Measurements from ENCODE around the gene TMA7. TPM values are rescaled to one million over a fixed set of nuclear protein-coding genes. Genes with fewer than 3 reads are reported as not detected.

Gene TMA7
- total RNA-seq, 1 experiment from 2014 or later = 348 TPM

DNA sequence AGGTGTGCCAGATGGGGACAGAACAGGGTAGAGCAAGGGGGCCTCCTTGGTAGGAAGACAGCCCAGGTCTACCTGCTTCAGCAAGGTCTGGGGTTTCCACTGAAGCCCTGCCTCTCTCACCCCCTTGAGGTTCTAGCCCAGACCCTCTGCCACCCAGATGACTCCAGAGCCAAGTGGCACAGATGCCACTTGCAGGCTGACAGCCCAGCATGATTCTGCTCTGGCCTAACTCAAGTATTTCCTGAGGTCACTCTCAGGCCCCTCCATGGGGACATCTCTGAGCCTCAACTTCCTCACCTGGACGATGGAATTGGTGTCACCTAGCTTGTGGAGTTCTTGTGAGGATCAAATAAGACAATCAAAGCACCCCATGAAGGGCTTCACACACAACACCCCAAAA is 34.1 kb upstream of the TMA7 start:
- H3K36me3 ChIP-seq = no peaks in the 10 kb centered on the region
- no peak for DNase-seq

GRCh38 chr3:48406443-48407431 is 33.3 kb upstream of the TMA7 start:
- no peak for DNase-seq
- H3K9me3 ChIP-seq = no peaks in the 10 kb centered on the region
- H3K4me3 ChIP-seq = no peak overlapping the region
- no peaks in the 10 kb centered on the region for H3K36me3 ChIP-seq
- no peaks in the 10 kb centered on the region for H3K27me3 ChIP-seq

More for the DNA sequence above, 34.1 kb upstream of the TMA7 start:
- H3K27me3 ChIP-seq = no peaks in the 10 kb centered on the region
- H3K9me3 ChIP-seq = no peaks in the 10 kb centered on the region
- no peak overlapping the region for H3K4me3 ChIP-seq

DNA sequence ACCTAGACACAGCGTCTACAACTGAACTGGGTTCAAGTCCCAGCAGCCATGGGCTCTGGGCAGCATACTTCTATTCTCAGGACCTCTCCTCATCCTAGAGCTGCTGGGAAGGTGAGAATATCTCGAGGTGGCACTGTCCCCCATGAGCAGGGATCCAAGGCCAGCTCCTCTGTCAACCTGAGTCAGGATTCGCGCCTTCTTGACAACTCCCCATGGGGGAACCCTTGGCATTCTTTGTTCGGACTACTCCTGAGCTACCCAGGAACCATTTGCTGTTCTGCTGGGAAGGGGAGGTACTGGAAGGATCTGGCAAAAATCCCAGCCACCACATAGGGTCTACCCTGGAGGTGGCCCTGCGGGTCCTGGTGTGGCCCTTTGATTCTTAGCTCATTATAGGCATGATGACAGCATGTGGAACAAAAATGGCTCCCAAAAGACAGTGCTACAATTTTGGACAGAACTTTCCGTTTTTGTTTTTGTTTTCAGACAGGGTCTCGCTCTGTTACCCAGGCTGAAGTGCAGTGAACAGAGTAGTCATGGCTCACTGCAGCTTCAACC is 32.4 kb upstream of the TMA7 start:
- H3K36me3 ChIP-seq = no peaks in the 10 kb centered on the region
- H3K9me3 ChIP-seq = no peaks in the 10 kb centered on the region
- no peak overlapping the region for H3K4me3 ChIP-seq
- H3K27me3 ChIP-seq = no peaks in the 10 kb centered on the region
- DNase-seq = no peak

GRCh38 chr3:48408823-48409281 is 31.2 kb upstream of the TMA7 start:
- Histone ChIP-seq H3K27me3 (no peaks in the 10 kb centered on the region), H3K36me3 (no peaks in the 10 kb centered on the region)
- no peak for DNase-seq

GRCh38 chr3:48409291-48410201 is 30.5 kb upstream of the TMA7 start:
- DNase-seq = no peak
- no peaks in the 10 kb centered on the region for H3K27me3 ChIP-seq
- no peak overlapping the region for H3K4me3 ChIP-seq
- H3K36me3 ChIP-seq = no peaks in the 10 kb centered on the region
- H3K9me3 ChIP-seq = no peaks in the 10 kb centered on the region

More at GRCh38 chr3:48408823-48409281, 31.2 kb upstream of the TMA7 start:
- H3K9me3 ChIP-seq = no peaks in the 10 kb centered on the region
- no peak overlapping the region for H3K4me3 ChIP-seq

DNA sequence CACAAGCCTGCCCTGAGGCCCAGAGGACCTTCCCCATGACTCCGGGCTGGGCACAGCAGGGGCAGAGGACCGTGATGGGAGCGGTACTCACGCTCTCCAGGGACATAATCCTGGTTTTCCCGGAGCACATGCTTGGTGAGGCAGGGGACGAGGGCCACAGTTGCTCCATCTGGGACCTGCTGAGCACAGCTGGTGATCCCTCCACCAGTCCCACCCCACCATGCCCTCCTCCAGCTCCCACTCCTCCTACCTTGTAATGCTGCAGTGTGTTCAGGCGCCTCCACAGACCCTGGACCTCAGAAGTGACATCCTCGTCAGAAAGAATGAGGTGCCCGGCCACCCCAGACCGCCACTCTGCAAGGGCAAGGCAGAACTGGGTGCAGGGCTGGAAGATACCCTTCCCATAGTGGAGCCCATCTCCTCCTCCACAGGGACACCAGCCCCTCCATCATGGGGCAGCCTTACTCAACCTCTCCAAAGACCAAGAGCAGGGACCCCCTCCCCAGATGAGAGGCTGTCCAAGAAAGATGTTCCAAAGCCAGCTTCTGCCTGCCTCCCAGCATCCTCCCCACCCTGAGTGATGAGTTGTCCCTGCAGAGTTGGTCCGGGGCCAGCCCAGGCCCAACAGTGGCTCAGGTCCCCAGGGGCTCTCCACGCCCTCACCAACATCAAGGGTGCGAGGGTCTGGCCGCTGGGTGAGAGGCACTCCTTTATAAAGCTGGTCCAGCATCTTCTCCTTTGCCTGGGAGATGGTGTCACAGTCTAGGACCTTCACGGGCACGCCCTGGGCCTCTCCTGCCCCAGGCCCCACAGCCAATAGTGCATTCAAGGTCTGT is 29.6 kb upstream of the TMA7 start:
- DNase-seq = no peak
- H3K27me3 ChIP-seq = no peaks in the 10 kb centered on the region
- H3K36me3 ChIP-seq = no peaks in the 10 kb centered on the region
- no peak overlapping the region for H3K4me3 ChIP-seq
- no peaks in the 10 kb centered on the region for H3K9me3 ChIP-seq

DNA sequence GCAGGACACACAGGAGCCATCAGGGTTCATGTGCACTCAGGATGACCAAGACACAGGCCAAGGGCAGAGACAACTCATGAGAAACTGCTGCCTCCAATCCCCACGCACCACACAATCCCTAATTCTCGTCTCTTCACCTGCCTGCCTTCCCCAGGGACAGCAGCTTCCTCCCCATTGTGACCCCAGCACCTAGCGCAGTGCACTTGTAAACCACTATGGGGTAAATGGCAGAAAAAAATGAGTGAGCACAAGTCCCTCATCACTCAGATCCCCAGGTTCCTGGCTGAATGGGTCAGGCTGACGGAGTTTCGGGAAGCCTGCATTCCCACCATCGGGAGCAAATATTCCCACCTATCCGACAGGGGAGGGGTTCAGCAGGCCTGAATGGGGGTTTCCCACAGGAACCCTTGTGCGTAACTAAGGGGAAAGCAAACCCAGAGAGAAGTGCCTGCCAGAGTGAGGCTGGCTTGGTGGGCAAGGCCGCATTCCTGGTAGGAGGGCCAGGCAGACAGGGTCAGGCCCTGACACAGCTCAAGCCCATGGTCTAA is 28.9 kb upstream of the TMA7 start:
- no peak overlapping the region for H3K4me3 ChIP-seq
- DNase-seq = no peak
- H3K27me3 ChIP-seq = no peaks in the 10 kb centered on the region
- H3K36me3 ChIP-seq = no peaks in the 10 kb centered on the region
- H3K9me3 ChIP-seq = no peaks in the 10 kb centered on the region

- Histone ChIP-seq H3K4me3 (no peak overlapping the region), H3K36me3 (no peaks in the 10 kb centered on the region), H3K9me3 (no peaks in the 10 kb centered on the region), H3K27me3 (no peaks in the 10 kb centered on the region)
- DNase-seq = no peak
Measured at GRCh38 chr3:48411606-48412374, 28.3 kb upstream of the TMA7 start.

GRCh38 chr3:48412375-48413001 is 27.6 kb upstream of the TMA7 start:
- Histone ChIP-seq H3K36me3 (no peaks in the 10 kb centered on the region), H3K27me3 (no peaks in the 10 kb centered on the region), H3K9me3 (no peaks in the 10 kb centered on the region), H3K4me3 (no peak overlapping the region)
- DNase-seq = no peak

GRCh38 chr3:48413086-48413485 is 27.0 kb upstream of the TMA7 start:
- no peaks in the 10 kb centered on the region for H3K9me3 ChIP-seq
- DNase-seq = no peak
- H3K4me3 ChIP-seq = no peak overlapping the region
- H3K27me3 ChIP-seq = no peaks in the 10 kb centered on the region
- no peaks in the 10 kb centered on the region for H3K36me3 ChIP-seq

GRCh38 chr3:48413611-48414010 is 26.4 kb upstream of the TMA7 start:
- no peaks in the 10 kb centered on the region for H3K9me3 ChIP-seq
- no peak overlapping the region for H3K4me3 ChIP-seq
- no peak for DNase-seq
- no peaks in the 10 kb centered on the region for H3K27me3 ChIP-seq
- H3K36me3 ChIP-seq = no peaks in the 10 kb centered on the region

GRCh38 chr3:48414376-48415250 is 25.4 kb upstream of the TMA7 start:
- DNase-seq = no peak
- no peaks in the 10 kb centered on the region for H3K9me3 ChIP-seq
- no peaks in the 10 kb centered on the region for H3K27me3 ChIP-seq
- no peak overlapping the region for H3K4me3 ChIP-seq
- no peaks in the 10 kb centered on the region for H3K36me3 ChIP-seq

DNA sequence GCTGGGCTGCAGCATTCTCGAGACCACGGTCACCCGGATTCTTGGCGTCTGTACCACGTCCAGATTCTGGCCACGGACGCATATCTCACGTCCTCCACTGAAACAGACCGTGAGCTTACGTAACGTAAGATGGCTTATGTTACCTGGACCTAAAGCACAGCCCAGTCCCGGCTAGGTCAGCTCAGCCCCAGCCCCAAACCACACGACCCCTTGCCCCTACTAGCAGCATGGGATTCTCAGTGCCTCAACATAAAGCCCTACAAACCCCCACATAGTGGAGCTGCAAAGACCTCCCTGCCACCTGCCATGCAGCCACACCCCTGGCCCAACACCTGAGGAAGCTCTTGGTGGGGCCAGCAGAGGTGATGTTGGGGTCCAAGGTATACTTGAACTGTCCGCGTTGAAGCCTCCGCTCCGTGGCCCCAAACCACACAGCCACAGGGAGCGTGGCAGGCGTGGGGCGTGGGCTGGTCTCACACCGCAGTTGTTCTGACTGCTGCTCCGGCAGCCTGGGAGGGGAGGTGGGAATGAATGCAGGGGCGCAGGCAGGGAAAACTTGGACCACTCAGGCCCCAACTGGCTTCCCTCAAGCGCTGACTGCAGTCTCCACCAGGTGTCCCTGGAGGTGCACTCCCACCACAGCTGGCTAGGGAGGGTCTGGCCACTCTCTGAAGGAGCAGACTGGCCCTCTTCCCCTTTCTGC is 24.7 kb upstream of the TMA7 start:
- no peak for DNase-seq
- Histone ChIP-seq H3K4me3 (no peak overlapping the region), H3K36me3 (no peaks in the 10 kb centered on the region), H3K27me3 (no peaks in the 10 kb centered on the region), H3K9me3 (no peaks in the 10 kb centered on the region)
